Hepatocyte (in vitro differentiated cells): Measurements from ENCODE around the gene POU2AF1. TPM values are rescaled to one million over a fixed set of nuclear protein-coding genes. Genes with fewer than 3 reads are reported as not detected.

Source experiments
- DNase-seq: peaks from one replicate; pipeline ENCODE4 v3.0.0-alpha.2; 2016; ENCODE audit warnings: low spot score
- H2AFZ ChIP-seq: fragments of 200-600 bp; sonication (generic); 2 replicates; pipeline ENCODE4 v1.6.0; 2016; ENCODE audit warnings: antibody characterized with exemption, mild to moderate bottlenecking
- H3K27ac ChIP-seq: fragments of 200-600 bp; sonication (generic); 2 replicates; pipeline ENCODE4 v1.5.1; 2016; ENCODE audit warnings: mild to moderate bottlenecking
- H3K27me3 ChIP-seq: fragments of 200-600 bp; sonication (generic); 2 replicates; pipeline ENCODE4 v1.6.1; 2016
- H3K36me3 ChIP-seq: fragments of 200-600 bp; sonication (generic); replicated peaks from 2 replicates; pipeline ENCODE4 v1.5.1; 2016; ENCODE audit warnings: low read depth; ENCODE audit not compliant: insufficient read depth
- H3K4me1 ChIP-seq: fragments of 200-600 bp; sonication (generic); 2 replicates; pipeline ENCODE4 v1.5.1; 2016; ENCODE audit warnings: mild to moderate bottlenecking, moderate library complexity; ENCODE audit not compliant: insufficient read depth
- H3K4me2 ChIP-seq: fragments of 200-600 bp; sonication (generic); 2 replicates; pipeline ENCODE4 v1.6.0; 2016
- H3K4me3 ChIP-seq: fragments of 200-600 bp; sonication (generic); 2 replicates; pipeline ENCODE4 v1.5.1; 2016; ENCODE audit warnings: mild to moderate bottlenecking
- H3K79me2 ChIP-seq: fragments of 200-600 bp; sonication (generic); 2 replicates; pipeline ENCODE4 v1.6.0; 2017; ENCODE audit warnings: mild to moderate bottlenecking
- H3K9me2 ChIP-seq: fragments of 200-600 bp; sonication (generic); replicated peaks from 2 replicates; pipeline ENCODE4 v1.6.0; 2017; ENCODE audit warnings: mild to moderate bottlenecking; ENCODE audit not compliant: insufficient read depth
- H3K9me3 ChIP-seq: fragments of 200-600 bp; sonication (generic); 2 replicates; pipeline ENCODE4 v1.5.1; 2016; ENCODE audit warnings: low read depth, mild to moderate bottlenecking
- H4K20me1 ChIP-seq: fragments of 200-600 bp; sonication (generic); 2 replicates; pipeline ENCODE4 v1.6.0; 2016; ENCODE audit warnings: mild to moderate bottlenecking; ENCODE audit not compliant: insufficient read depth, poor library complexity, severe bottlenecking
- EZH2 ChIP-seq: fragments of 200-600 bp; sonication (generic); IDR thresholded peaks from 2 replicates; pipeline ENCODE4 v1.6.1; 2016; ENCODE audit warnings: antibody characterized with exemption, mild to moderate bottlenecking, borderline replicate concordance
- EZH2phosphoT487 ChIP-seq: fragments of 200-600 bp; sonication (generic); IDR thresholded peaks from one replicate; pipeline ENCODE4 v1.6.1; 2018; ENCODE audit warnings: antibody characterized with exemption, mild to moderate bottlenecking, low read depth, moderate library complexity; ENCODE audit not compliant: unreplicated experiment, severe bottlenecking
- WGBS: methylation state at CpG from one replicate; pipeline ENCODE4 v1.1.6; 2016; ENCODE audit warnings: low lambda C conversion rate; ENCODE audit errors: missing lambda C conversion rate; 5-methylcytosine and 5-hydroxymethylcytosine counted together
- polyA plus RNA-seq: library from polyadenylated mRNA; unstranded; fragments of >200 nt; fragmentation: Nextera tagmentation; extraction: Ambion mirVana; gene quantifications from 2 replicates; pipeline ENCODE4 v1.2.1, GENCODE V29; 2016
- total RNA-seq: library from RNA; depleted of rRNA; stranded (reverse); fragments of >200 nt; gene quantifications from 2 replicates; pipeline ENCODE4 v1.2.3, GENCODE V29; 2014
- TF ChIP-seq, protein P1 (sequence below): fragments of 200-600 bp; sonication (generic); IDR thresholded peaks from 2 replicates; pipeline ENCODE4 v1.5.1; 2016; ENCODE audit warnings: antibody characterized with exemption, mild to moderate bottlenecking; ENCODE audit not compliant: poor library complexity

Gene POU2AF1
- total and polyA plus RNA-seq, 2 experiments from 2014 or later: 0.06 to 0.23 TPM

DNA sequence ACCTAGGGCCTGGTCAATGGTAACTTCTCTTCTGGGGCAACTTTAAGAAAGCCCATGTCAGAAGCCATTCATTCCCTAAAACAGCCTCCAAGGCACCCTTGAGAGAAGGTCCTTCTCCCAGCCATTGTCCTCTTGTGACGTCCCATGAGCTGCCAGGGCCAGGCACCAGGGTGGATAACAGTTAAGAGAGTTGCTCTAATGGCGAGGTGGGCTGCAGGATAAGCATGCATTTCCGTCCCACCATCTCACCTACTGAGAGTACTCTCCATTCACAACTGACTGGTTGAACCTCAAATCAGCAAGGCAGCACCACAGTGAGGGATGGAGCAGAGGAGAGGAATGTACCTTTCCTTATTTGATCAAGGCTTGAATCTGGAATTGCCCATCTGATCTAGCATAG is 14.6 kb downstream of the POU2AF1 start:
- Histone ChIP-seq H3K27me3 (no peaks in the 10 kb centered on the region), H3K27ac (no peak overlapping the region), H4K20me1 (no peaks in the 10 kb centered on the region), H3K9me2 (no peaks in the 10 kb centered on the region), H3K4me2 (no peak overlapping the region), H3K36me3 (no peaks in the 10 kb centered on the region), H3K4me1 (peaks cover 11% of the 10 kb centered on the region), H2AFZ (no peak overlapping the region), H3K9me3 (no peaks in the 10 kb centered on the region), H3K79me2 (no peaks in the 10 kb centered on the region), H3K4me3 (no peak overlapping the region)
- DNase-seq: no peak
- WGBS: 91% methylated on average over 3 of the region's 3 CpGs
- TF ChIP-seq, protein P1, sequence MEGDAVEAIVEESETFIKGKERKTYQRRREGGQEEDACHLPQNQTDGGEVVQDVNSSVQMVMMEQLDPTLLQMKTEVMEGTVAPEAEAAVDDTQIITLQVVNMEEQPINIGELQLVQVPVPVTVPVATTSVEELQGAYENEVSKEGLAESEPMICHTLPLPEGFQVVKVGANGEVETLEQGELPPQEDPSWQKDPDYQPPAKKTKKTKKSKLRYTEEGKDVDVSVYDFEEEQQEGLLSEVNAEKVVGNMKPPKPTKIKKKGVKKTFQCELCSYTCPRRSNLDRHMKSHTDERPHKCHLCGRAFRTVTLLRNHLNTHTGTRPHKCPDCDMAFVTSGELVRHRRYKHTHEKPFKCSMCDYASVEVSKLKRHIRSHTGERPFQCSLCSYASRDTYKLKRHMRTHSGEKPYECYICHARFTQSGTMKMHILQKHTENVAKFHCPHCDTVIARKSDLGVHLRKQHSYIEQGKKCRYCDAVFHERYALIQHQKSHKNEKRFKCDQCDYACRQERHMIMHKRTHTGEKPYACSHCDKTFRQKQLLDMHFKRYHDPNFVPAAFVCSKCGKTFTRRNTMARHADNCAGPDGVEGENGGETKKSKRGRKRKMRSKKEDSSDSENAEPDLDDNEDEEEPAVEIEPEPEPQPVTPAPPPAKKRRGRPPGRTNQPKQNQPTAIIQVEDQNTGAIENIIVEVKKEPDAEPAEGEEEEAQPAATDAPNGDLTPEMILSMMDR: no peak

- Histone ChIP-seq H3K27ac (no peak overlapping the region), H3K4me2 (no peak overlapping the region), H3K27me3 (no peaks in the 10 kb centered on the region), H3K9me2 (no peaks in the 10 kb centered on the region), H3K36me3 (no peaks in the 10 kb centered on the region), H2AFZ (no peak overlapping the region), H3K4me1 (peaks cover 15% of the 10 kb centered on the region), H4K20me1 (no peaks in the 10 kb centered on the region), H3K4me3 (no peak overlapping the region), H3K9me3 (no peaks in the 10 kb centered on the region), H3K79me2 (no peaks in the 10 kb centered on the region)
- DNase-seq: no peak
- TF ChIP-seq, protein P1: no peak
- TF ChIP-seq EZH2phosphoT487 (no peak), EZH2 (no peak)
Measured at GRCh38 chr11:111363985-111364384, 15.1 kb downstream of the POU2AF1 start.

DNA sequence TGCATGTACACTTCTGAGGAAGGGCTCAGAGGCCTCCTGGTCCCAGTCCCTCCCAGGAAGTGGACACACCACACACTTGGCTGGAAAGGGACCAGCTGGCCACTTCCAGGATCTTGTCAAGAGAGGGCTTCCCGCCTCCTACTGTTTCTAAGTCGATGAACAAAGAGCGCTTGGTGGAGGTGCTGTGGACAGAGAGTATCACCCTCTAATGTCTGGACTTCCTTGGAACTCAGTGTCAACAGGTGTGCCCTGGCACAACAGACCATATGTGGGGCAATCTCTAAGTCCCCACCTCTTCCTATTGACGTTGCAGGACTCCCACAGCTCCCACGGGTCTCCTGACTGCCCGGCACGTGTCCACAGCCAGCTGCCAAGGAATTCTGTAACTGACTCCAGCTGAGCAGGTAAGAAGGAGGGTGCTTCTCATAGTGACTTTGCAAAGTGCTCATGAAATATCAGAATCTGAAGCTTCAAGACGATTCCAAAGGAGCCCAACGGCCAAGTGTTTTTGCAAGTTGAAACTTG is 16.1 kb downstream of the POU2AF1 start:
- no peak for DNase-seq
- Histone ChIP-seq H3K4me1 (peaks cover 15% of the 10 kb centered on the region), H4K20me1 (no peaks in the 10 kb centered on the region), H3K27ac (no peak overlapping the region), H3K79me2 (no peaks in the 10 kb centered on the region), H3K27me3 (no peaks in the 10 kb centered on the region), H3K36me3 (no peaks in the 10 kb centered on the region), H2AFZ (no peak overlapping the region), H3K4me3 (no peak overlapping the region), H3K4me2 (no peak overlapping the region), H3K9me2 (no peaks in the 10 kb centered on the region), H3K9me3 (no peaks in the 10 kb centered on the region)
- WGBS: 87% methylated on average over 9 of the region's 9 CpGs
- TF ChIP-seq EZH2 (no peak), EZH2phosphoT487 (no peak)
- TF ChIP-seq, protein P1: no peak

- no peak overlapping the region for H3K4me2 ChIP-seq
- peak overlapping the region; percentile 96 for H3K27ac ChIP-seq
- TF ChIP-seq EZH2 (no peak), EZH2phosphoT487 (no peak)
- TF ChIP-seq, protein P1: no peak
- peaks cover 15% of the 10 kb centered on the region for H3K4me1 ChIP-seq
- no peak for DNase-seq
- H3K79me2 ChIP-seq: no peaks in the 10 kb centered on the region
- WGBS: 92% methylated on average over 6 of the region's 6 CpGs
- no peak overlapping the region for H2AFZ ChIP-seq
- H3K4me3 ChIP-seq: no peak overlapping the region
- H3K27me3 ChIP-seq: no peaks in the 10 kb centered on the region
- no peaks in the 10 kb centered on the region for H3K9me3 ChIP-seq
- H3K9me2 ChIP-seq: no peaks in the 10 kb centered on the region
- no peaks in the 10 kb centered on the region for H4K20me1 ChIP-seq
- H3K36me3 ChIP-seq: no peaks in the 10 kb centered on the region
Measured at GRCh38 chr11:111361874-111362273, 17.2 kb downstream of the POU2AF1 start.
